D341Med (cell line): ENCODE data around the gene RHEBL1.
A peak's percentile ranks its signal among the peaks of the same experiment; 100 is the strongest.

ENCODE experiments used
- DNase-seq: peaks from one replicate; pipeline ENCODE4 v3.0.0; 2012; ENCODE audit warnings: low spot score

Gene RHEBL1, protein sequence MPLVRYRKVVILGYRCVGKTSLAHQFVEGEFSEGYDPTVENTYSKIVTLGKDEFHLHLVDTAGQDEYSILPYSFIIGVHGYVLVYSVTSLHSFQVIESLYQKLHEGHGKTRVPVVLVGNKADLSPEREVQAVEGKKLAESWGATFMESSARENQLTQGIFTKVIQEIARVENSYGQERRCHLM

DNA sequence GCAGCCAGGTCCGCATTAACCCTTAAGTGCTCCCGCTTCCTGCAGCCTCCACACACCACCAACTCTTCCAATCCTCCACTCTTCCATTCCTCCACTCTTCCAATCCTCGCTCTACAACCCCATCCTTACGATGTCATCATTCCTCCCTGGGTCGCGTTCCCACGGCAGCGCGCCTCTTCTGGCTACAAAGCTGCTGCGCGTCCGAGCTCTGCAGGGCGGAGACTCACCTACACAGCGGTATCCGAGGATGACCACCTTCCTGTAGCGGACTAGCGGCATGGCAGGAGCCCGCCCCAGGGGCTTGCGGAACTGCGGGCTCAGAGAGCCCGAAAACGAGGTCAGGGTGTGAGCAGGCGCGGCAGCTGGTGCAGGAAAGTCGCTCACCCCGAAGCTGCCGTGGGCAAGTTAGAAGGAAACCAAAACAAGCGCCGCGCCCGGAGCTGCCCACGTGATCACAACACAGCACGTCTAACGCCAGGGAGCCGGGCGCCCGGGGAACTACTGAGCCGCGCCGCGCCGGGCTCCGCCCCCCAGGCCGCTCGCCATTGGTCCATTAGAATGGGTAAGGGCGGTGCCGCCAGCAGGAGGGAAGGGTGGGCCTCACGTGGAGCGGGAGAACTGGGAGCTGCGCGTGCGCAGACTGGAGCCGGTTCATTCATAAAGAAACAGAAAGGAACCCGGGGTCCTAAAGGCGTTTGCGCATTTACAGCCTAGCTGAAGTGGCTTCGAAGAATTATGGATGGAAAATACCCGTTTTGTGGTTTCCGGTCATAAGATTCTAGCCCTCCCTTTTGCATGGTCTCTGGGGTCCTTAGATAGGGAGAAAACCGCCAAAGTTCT lies at the start of gene RHEBL1:
TSS of gene RHEBL1 (minus strand) at position 473 of the 840 bp plus-strand sequence. CDS start at position 279, 194 bp downstream.
- peak; percentile 99 for DNase-seq

DNA sequence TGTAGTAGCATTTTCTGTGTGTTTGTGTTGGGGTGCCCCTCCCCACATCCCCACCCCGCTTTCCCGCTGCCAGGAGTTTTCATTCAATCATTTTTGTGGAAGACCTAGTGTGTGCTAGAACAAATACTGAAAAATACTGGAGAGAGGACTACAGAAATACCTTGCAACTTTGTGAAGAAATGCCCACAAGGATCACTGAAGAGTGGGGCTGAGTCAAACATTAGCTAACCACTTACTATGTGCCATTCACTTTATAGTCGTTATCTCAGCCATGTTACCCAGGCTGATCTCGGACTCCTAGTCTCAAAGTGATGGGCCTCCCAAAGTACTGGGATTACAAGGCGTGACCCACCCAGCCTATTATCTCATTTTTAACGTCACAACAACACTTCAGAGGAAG lies 41.4 kb upstream of the RHEBL1 start:
- DNase-seq, result peak; percentile 8

DNA sequence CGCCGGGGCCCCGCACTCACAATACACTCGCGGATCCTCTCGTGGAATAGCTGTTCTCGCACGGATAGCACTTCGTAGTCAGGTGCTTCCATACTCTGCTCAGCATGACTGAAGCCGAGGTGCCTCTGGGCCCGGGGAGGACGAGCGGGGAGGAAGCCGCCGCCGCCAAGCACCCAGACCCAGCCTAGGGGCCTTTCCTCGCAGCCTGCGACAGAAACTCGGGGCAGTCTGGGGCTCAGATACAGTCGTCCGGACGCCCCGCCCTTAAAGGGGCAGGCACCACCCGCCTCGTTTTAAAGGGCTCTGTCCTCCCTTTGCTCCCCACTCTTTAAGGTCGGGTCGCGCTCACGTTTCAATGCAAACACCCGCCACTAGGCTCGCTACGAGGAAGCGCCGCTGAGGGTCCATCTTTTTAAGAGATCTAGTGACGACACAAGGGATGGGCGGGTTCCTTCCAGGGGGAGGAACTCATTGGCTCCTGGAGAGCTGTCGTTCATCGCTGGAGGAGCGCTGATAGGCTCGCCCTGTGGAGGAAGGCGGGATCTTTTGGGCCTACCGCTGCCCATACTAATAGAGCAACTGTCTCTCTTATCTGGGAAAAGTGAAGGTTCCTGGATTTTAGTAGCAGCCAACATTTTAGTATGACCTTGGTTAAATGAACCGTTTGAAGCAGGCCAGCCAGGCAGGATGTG lies 40.8 kb upstream of the RHEBL1 start, which contains the start of gene LMBR1L:
TSS of gene LMBR1L (minus strand) at position 384 of the 692 bp plus-strand sequence. CDS start at position 92, 292 bp downstream.
- DNase-seq, result peak; percentile 97

DNA sequence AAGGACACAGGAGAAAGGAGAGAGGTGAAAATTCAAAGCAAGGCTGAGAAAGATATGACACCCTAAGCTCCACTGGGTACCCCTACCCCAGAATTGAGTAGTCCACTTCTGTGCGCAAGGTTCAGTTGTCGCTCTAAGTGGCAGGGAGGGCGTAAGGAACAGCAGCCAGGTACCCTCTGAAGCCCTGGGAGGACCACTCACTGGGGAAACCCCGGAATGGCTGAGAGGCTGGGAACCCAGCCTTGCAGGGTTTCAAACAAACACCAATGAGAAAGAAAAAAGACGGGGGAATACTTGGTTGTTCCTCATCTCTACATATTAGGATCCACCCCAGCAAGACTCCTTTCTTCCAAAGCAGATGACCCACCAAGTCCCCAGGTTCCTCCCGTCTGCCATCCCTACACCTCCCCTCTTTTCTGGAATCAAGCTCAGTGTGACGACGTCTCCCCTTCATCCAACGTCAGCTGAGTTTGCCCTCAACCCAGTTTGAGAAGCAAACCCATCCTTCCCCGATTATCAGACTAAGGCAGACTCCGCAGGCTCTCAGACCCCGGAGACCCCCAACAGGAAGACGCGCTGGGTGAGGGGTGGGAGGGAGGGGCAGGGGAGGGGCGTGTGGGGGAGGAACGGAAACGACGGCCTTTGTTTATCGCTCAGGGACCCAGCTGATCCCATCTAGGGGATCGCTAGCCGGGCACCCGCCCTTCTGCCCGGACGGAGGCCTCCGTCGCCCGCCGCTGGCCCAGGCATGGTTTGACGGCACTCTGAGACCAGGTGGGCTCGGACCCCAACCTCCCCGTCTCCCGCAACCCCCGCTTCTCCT lies 40.1 kb upstream of the RHEBL1 start:
- peak; percentile 70 for DNase-seq

DNA sequence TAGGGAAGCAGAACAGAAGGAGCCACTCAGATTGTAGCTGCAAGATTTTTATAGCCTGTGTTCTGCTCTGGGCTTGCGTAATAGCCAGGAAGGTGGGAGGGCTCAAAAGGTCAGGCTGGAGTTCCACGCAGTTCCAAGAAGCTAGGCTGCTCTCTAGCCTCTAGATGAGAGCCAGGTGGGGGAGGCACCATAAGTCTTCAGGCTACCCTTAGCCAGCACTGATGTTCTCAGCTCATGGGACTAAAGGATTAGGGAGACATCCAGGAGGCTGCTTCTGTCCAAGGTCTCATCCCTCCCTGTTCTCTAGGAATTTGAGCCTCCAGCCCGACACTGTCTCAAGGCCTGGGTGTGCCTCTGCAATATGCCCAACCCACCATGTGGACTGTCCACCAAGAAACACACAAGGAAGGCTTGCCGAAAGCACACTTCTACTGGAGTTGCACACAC lies 39.2 kb upstream of the RHEBL1 start:
- DNase-seq, result no peak

DNA sequence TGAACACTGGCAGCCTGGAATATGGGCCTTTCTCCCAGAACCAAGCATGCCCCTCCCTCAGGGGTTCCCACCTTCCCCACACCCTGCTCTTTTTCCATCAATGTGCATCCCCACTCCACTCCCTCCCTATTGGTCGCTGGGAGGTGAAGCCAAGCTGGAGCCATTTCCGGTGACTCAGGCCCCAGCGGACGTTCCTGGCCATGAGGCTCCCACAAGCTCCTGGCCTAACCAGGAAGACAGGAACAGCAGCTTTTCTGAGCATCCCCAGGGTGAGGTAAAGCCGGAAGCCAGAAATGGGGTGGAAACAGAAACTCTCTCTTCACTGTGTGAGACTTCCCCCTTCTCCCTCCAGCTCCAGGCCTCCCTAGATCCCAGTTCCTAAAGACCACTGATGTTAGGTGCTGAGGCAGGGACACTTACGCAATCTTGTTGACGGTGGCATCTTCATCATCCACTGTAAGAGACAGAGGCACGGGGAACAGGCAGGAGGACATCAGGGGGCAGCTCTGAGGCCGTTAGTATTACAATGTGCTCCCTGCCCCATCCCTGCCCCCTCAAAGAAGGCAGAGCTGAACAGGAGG lies 35.8 kb upstream of the RHEBL1 start:
- no peak for DNase-seq

DNA sequence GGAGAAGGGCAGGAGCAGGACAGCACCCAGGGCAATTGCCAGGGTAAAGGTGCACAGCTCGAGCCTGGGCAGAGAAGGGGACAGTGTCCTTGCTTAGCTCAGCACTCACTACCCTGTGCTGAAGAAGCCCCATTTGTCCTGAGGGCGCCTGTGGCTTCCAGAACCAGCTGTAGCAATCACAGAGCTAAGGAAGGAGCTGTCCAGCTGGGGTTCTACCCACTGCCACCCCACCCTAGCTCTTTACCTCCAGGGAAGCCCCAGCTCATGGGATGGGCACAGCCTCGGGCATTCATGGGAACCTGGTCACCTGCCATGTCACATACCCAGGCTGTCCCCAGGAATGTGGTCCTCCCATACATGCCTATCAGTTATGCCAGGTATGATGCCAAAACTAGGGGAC lies 35.0 kb upstream of the RHEBL1 start:
- DNase-seq, result no peak

DNA sequence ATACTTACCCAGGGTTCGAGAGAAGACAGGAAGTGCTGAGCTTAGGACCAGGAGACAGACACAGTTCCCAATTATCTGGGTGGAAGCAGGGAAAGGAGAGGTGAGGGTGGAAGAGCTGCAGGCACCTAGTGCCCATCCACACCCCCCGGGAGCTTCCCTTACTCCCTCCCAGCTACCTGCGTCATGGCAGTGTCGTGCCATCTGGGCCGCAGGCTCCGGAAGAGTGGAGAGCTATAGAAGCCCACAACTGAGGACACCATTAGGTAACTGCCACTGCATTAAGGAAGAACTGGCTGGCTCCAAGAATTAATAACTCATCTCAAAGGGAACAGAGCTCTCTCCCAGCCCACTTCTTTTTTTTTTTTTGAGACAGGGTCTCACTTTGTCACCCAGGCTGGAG lies 30.6 kb upstream of the RHEBL1 start:
- DNase-seq, result no peak

DNA sequence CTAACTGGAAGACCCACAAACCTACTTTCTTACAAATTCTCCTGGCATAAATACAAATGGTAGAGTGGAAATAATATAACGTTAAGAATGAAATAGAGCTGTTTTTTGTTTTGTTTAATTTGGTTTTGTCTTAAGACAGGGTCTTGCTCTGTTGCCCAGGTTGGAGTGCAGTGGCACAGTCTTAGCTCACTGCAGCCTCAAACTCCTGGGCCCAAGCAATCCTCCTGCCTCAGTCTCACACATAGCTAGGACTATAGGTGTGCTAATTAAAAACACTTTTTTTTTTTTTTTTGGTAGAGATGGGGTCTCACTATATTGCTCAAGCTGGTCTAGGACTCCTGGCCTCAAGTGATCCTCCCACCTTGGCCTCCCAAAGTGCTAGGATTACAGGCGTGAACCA lies 28.9 kb upstream of the RHEBL1 start:
- DNase-seq, result no peak

DNA sequence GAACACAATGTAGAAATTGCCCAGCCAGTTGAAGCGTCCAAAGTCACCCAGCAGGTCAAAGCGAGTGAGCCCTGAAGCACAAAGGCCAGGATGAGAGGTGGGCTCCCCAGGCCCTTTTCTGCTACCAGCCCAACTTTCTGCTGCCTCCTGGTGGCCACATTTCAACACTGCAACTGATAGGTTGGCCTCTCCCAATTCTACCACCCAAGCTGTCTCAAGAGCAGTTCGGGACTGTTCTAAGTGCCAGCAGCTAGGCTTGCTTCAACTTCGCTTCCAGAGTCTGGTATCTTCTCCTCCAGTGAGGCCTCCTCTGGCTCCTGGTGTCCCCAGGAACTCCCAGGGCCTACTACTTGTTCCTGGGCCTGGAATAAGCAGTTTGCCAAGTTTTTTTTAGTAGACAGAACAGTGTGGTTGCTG lies 28.3 kb upstream of the RHEBL1 start:
- DNase-seq, result peak; percentile 83

DNA sequence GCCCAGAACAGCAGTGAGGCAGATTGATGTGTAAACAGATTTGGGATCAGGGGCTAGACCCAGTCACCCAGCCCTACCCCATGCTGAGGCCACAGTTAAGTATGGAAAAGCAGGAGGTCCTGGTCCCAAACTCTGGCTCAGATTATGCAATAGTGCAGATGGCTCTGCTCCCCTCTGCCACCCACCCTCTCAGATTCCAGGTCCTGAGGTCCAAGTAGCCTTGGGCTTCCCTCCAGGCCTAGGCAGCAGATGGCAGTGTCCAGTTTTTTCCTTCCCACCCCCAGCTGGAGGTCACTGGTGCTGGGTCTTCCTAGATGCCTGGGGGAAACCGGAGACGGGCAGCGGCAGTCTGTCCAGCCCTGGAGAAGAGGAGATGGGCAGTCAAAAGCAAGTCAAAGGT lies 27.6 kb upstream of the RHEBL1 start:
- DNase-seq, result no peak

DNA sequence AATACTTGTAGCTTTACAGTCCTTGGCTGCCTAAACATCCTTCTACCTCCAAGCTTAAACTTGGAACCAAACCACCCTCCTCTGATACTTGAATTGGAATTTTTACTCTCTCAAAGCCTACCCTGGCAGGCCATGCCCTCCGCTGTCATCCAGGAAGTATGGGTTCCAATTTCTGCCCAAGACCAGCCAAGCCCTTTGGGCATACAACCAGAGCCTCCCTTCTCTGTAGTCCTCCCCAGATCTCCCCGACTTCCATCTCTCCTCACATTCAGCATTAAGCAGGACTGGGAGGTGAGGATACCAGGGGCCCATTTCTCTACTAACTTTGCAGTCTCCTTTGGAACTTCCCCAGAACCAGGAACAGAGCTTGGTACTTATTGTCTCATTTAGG lies 25.2 kb upstream of the RHEBL1 start:
- DNase-seq, result no peak

DNA sequence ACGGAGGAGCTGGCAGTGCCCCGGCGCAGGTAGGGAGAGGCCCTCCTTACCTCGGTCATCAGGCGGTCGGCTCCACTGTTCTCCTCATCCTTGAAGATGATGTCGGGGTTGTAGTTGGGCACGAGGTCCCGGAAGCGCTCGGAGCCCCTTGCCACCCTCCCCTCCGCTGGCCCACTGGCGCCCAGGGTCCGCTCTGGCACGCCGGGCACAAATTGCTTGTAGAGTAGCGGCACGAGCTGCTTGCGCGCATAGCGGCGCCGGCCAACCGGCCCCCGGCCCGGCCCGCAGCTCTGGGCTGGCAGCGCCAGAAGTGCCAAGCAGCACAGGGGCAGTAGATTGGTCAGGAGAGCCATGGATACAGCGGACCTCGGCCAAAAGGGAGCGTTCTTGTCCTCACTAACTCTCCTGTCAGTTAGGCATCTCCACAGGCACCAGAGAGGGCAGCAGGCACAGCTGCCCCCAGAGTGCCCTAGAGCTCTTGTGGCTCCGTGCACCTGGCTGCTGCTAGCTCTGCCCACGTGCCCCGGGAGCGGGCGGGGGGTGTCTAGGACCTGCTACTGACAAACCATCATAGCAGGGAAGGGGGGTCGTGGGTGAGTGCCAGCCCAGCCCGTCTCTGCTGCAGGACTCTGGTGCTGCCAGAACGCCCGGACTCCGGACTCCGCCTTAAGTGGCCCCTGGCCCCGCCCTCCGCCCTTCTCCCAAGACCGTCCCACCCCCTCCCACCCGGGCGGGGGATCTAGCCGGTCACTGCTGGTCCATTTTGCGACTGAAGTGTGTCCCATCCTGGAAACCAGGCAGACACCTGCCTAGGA lies 24.6 kb upstream of the RHEBL1 start, which contains the start of gene DHH:
TSS of gene DHH (minus strand) at position 642 of the 815 bp plus-strand sequence. CDS start at position 353, 289 bp downstream.
- DNase-seq, result no peak

DNA sequence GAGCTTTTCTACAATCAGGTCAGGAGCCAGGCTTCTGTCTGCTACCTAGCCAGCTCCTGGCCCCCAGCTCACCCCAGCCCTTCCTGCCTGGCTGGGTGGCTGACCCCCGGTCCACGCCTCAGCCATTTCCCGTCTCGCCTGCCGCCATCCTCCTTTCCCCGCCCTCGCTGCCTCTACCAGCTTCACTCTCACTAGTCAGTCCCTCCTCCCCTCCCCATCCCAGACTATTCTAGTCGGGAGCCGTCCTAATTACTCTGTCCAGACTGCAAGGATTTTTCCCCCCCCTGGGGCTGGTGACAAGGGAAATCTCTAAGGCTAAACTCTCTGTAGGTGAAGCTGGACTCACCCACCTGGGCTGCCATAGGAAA lies 24.0 kb upstream of the RHEBL1 start:
- DNase-seq, result no peak

DNA sequence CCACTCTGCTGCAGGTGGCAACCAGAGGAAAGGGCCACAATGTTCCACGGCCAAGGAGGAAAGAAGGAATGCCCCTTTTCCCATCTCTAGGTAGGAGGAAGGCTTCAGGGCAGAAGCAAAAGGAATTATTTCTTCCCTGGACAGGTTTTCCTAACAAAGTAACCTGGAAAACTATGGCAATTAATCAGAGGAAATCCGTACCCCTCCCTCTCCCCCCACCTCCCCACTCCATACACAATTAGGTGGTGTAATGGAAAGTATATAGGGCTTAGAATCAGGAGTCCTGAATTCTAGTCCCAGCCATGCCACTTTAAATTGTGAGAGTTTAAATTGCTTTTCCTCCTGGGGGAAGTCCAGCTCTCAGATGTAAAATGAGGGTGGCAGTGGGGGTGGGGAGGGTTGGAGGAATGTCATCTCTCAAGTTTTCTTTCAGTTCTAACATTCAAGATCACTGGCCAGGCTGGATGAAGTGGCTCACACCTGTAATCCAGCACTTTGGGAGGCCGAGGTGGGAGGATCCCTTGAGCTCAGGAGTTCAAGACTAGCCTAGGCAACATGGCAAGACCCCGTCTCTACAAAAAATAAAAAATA lies 23.1 kb upstream of the RHEBL1 start:
- DNase-seq, result no peak

DNA sequence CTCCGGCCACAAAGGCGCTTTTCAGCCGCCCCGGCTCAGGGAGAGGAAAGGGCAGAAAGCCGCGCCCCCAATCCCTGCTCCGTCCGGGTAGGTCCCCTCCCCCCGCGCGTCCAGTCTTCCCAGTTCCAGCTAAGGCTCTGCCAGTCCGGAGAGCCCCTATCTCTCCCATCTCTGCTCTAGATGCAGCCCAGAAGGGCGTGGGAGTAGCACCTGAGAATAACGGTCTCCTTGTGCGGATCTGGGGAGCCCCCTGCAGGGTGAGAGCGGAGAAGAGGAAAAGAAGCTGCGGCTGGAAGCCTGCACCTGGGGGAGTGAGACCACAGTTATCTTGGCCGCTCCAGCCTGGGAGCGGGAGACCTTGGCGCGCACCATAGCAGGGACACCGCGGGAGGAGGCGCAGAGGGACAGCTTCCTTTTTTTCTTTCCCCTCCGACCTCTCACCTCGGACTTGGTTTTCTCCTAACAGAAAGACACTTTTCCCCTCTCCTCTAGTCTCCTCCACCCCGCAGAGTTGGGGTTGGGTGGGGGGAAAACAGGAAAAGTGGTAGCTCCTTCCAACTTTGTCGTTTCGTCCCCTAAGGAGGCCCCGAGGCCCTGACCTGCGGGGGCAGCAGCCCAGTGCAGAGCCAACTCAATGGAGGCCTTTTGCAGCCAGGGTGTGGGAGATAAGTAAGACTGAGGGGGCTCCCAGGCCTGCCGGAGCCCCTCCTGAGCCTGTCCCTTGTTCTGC lies 22.5 kb upstream of the RHEBL1 start:
- DNase-seq, result peak; percentile 76

DNA sequence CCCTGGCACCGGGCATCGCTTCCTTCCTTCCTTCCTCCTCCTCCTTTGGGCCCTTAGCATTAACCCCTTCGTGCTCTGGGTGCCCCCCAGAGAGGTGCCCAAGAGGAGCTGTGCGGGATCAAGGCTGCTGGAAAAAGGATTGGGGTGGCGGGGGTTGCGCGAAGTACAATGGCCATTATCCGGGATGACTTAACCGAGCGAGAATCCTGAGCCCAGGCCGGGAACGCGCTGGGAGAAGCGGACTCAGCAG lies 22.0 kb upstream of the RHEBL1 start:
- DNase-seq, result no peak

DNA sequence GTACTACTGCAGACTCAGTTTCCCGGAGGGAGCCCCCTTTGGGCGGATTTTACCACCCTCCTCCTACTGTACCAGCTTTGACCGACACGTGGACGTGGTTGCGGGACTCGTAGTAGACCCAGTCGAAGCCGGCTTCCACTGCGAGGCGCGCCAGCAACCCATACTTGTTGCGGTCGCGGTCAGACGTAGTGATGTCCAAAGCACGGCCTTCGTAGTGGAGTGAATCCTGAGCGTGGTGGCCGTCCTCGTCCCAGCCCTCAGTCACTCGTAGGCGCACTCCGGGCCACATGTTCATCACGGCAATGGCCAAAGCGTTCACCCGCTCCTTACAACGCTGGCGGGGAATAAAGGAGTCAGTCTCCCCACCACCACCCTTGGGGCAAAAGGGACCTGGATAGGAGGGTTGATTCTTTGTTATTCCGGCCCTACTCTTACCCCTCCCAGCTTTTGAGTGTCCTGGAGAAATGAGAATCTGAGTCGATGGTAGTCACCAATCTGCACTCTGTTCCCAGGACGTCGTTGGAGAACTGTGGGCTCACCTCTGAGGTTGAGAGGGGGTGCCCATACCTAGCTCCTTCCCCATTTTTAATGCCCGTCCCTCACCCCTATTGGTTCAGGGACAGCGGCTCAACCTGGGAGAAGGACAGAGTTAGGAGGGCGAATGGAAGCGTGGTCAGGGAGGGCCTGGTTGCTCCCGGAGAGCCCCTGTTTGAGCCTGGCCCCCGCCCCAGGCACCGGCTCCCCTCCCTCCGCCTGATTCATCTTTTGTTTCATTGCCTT lies 21.5 kb upstream of the RHEBL1 start:
- DNase-seq, result no peak
